ENCODE data around the gene RENBP.
A peak's percentile ranks its signal among the peaks of the same experiment; 100 is the strongest.

GRCh38 chrX:153953342-153953830 is 8.9 kb upstream of the RENBP start:
- no peak for TF ChIP-seq POLR2A (IDR thresholded peaks at IDR 0.05)
- TF ChIP-seq, protein P1, sequence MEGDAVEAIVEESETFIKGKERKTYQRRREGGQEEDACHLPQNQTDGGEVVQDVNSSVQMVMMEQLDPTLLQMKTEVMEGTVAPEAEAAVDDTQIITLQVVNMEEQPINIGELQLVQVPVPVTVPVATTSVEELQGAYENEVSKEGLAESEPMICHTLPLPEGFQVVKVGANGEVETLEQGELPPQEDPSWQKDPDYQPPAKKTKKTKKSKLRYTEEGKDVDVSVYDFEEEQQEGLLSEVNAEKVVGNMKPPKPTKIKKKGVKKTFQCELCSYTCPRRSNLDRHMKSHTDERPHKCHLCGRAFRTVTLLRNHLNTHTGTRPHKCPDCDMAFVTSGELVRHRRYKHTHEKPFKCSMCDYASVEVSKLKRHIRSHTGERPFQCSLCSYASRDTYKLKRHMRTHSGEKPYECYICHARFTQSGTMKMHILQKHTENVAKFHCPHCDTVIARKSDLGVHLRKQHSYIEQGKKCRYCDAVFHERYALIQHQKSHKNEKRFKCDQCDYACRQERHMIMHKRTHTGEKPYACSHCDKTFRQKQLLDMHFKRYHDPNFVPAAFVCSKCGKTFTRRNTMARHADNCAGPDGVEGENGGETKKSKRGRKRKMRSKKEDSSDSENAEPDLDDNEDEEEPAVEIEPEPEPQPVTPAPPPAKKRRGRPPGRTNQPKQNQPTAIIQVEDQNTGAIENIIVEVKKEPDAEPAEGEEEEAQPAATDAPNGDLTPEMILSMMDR (IDR thresholded peaks at IDR 0.05): peak; percentile 78 to 99 (median 88)
